NCI-H1105 (cell line): Measurements from ENCODE around the gene BAZ2B.

Experiments
- DNase-seq: peaks from one replicate; lab custom pipeline; 2025; lab: John Stamatoyannopoulos, UW

The BAZ2B gene

GRCh38 chr2:159573846-159574606 is 42.3 kb downstream of the BAZ2B start:
- DNase-seq, result no peak

DNA sequence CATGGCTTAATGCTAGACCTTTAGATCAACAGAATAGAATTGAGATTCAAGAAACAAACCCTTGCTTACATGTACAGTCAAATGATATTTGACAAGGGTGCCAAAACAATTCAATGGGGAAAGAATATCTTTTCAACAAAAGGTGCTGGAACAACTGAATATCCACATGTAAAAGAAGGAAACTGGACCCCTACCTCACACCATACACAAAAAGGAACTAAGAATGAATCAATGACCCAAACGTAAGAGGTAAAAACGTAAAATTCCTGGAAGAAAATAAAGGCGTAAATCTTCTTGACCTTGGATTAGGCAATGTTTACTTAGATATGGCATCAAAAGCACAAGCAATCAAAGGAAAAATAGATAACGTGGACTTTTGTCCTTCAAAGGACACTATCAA is 43.1 kb downstream of the BAZ2B start:
- DNase-seq, result no peak

DNA sequence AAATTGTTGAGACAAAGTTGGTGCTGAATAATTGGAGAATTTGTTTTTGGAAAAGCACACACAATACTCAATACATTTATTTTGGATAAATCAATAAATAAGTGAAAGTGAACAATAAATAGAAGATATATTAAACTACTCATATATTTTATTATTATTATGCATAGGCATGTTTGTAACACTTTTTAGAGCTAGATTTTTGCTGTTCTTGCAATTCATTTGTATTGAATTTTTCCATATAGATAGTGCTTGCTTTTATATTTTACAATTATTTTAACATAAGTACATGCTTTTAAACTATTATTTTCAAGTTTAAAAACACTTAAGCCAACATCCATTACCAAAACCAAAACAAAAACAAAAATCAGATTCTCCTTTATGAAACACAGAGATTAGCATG is 43.9 kb downstream of the BAZ2B start:
- DNase-seq, result no peak

- DNase-seq, result no peak
Observed at GRCh38 chr2:159571540-159572260, 44.6 kb downstream of the BAZ2B start.

DNA sequence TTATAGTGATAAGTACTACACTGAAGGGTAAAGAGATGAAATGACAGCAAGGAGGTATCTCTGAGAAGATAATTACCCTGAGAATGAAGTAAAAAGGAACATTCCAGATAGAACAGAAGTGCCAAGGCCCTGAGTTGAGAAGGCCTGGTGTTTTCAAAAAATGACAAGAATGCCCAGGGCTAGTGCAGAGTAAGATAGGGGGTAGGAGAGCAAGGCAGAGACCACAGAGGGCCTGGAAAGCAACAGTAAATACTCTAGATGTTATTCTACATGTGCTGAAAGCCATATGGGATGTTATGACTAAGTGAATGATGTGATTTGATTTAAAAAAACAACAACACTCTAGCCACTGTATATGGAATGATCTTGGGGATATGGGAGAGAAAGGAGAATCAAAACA is 52.3 kb downstream of the BAZ2B start:
- no peak for DNase-seq

DNA sequence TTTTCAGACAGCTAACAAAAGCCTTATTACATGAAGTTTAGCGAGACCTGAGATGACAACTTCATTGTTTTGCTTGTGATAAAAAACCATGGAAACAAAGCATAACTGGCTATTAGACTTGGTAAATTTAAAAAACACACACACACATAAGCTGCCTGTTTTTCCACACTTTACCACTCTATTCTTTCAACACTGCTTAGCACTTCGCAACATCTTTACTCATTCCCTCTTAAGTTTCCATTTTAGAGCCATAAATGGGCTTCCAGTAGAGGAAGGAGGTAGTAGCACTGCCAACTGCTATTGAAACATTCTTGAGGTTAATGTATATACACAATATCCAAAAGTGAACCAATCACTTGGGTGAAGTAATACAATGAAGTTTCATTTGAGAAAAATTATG is 54.1 kb downstream of the BAZ2B start:
- DNase-seq, result no peak

DNA sequence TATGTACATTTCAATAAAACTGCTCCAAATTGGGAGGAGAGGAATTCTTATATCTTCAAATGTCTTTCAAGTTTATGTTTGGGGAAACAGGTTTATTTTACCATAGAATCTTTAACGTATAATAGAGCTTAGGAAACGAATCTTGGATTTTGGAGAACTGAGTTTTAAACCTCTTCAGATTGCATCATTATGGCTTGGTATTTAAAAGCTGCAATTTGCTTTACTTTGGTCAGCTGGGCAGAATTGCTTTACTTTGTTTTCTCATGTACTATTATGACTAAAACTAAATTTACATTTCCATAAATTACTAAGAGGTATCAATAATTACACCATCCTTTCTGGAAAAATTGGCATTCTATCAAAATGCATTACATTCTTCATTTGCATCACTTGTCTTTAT is 54.6 kb downstream of the BAZ2B start:
- no peak for DNase-seq

DNA sequence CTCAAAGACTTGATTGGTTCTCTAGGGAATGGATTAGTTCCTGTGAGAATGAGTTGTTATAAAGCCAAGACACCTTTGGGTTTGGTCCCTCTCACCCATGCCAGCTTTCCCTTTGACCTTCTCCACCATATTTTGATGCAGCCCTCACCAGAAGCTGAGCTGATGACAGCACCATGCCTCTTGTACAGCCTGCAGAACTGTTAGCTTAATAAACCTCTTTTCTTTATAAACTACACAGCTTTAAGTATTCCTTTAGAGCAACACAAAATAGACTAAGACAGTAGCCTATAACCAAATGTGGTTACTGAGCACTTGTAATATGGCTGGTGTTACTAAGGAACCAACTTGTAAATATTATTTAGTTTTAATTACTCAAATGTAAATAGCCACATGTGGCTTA is 55.1 kb downstream of the BAZ2B start:
- no peak for DNase-seq

DNA sequence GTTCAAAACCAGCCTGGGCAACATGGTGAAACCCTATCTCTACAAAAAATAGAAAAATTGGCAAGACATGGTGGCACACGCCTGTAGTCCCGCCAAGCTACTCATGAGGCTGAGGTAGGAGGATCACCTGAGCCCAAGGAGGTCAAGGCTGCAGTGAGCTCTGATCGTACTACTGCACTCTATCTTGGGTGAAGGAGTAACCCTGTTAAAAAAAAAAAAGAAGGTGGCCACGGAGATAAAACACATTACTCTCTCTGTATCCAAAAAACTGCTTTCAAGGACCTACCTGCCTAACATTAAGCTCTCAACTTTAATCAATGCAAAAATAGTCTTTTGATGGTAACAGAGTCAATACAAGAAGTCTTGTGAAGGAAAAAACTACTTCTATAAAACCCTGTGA is 57.3 kb downstream of the BAZ2B start:
- DNase-seq, result no peak

DNA sequence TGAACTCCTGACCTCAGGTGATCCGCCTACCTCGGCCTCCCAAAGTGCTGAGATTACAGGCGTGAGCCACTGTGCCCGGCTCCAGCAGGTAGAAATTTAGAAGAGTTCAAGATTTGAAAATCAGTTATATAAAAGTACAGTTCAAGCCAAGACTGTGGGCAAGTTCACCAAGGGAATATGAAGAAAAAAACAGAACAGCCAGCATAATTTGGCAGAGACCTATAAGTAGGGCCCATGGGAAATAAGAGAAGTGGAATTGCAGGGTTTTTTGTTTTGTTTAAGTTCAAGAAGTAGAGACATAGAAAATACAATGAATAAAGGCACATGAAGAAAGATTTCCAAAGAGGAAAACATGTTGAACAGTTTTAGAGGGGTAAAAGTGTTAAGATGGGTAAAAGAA is 57.9 kb downstream of the BAZ2B start:
- DNase-seq, result no peak

- DNase-seq, result no peak
Observed at GRCh38 chr2:159557437-159558034, 58.8 kb downstream of the BAZ2B start.

DNA sequence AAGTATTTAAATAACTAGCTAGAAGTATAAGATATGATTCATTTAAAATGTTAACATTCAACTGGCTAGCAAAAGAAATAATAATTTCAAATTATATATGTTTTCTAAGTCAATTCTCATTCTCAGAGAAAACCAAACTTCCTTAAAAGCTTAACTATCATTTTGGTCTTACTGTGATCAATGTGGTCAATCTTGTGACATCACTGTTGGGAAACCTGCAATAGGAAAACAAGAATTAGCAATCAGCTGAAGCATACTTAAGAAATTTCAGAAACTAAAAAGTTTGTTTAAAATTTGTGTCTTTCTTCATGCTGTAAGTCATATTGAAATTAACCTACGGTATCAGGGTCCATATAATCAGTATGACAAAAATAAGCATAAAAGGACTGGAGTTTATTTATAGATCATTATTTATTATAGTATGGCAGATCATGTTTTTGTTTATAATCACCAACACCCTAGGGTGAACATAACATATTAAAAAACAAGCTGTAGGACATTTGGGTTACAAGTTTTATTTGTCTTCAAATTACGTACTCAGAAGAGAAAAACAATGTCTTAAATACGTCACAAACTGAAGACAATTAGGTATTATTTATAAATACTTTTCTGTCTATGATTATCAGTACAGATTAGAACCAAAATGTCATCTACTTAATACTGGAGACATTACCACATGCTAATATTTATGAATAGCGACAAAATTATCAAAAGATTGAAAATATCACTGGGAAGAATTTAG is 60.5 kb downstream of the BAZ2B start:
- no peak for DNase-seq

- no peak for DNase-seq
Observed at GRCh38 chr2:159553727-159554126, 62.6 kb downstream of the BAZ2B start.

GRCh38 chr2:159551806-159552205 is 64.5 kb downstream of the BAZ2B start:
- DNase-seq, result no peak

GRCh38 chr2:159550231-159550630 is 66.1 kb downstream of the BAZ2B start:
- no peak for DNase-seq

- no peak for DNase-seq
Observed at GRCh38 chr2:159549234-159549633, 67.1 kb downstream of the BAZ2B start.

DNA sequence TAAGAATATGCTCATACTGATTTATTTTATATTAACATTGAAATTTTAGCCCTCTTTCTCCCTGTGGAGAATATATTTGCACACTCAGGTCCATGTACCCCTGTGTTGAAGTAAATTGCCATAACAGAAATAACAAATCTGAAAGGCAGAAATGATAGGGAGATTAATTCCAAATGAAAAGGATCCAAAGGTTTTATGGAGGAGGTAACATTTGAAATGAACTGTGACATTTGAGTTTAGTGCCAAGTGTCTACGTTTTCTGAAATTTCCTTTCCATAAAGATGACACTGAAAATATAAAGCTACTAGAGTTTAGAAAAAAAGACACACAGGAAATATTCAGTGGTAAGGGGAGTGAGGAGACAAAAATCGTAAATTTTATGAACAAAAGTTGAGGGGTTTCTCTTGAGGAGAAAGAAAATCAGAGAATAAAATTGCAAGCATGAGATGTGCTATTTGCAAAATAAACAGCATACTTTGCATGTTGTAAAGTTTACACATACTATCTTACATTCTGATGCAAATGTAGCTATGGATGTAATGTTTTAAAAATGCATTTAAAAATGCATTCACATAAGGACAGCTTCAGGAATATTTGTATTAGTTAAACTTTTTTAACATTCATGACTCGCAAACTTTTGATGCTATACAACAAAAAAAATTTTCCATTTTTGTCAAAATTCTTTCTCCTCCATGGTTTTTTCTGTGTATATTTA is 69.5 kb downstream of the BAZ2B start:
- no peak for DNase-seq

- no peak for DNase-seq
Observed at GRCh38 chr2:159546039-159546438, 70.3 kb downstream of the BAZ2B start.

- DNase-seq, result no peak
Observed at GRCh38 chr2:159545085-159545484, 71.3 kb downstream of the BAZ2B start.

DNA sequence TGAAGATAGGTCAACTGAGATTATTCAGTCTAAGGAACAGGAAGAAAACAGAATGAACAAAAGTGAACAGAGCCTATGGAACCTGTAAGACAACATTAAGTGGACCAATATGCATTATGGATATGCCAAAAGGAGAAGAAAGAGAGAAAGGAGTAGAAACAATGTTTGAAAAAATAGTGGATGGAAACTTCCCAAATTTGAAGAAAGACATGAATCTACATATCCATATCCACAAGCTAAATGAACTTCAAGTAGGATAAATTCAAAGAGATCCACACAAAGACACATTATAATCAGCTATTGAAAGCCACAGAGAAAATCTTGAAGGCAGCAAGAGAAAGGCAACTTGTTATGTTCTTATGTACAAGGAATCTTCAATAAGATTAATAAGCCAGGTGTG is 74.2 kb downstream of the BAZ2B start:
- no peak for DNase-seq

DNA sequence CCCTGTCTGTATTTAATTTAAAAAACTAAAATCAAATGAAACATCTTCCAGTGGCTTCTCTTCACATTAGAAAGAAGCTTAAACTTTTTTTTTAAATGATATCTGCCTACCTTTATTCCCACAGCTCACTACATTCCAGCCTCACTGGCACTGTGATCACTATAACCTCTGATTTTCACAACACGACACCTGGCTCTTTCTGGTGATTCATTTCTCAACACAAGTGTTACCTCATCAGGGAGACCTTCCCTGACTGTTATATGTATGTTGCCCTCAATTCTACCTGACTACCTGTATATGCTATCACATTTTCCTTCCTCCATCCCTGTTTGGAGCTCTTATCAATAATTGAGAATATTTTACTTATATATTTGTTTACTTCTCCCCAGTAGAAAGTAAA is 76.6 kb downstream of the BAZ2B start:
- no peak for DNase-seq

DNA sequence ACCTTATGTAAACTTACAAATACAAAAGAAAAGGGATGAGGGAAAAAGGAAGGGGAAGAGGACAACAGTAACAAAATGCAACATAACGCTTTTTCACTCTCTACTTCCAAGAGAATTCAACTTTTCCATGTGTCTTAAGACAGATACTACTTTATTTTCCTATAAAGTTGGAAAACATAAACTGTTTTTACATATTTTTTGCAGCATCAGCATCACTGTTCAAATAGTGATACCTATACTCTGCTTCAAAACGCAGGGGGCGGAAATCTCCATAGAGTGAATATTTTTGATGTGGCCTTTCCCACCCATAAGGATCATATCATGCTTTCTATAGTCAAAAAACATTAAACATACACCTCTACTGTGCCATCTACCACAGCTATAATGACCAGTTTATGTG is 77.5 kb downstream of the BAZ2B start:
- no peak for DNase-seq
